GM19463 (cell line): ENCODE measurements around the gene ENDOV.

Experiments
- ATAC-seq: cut with Tn5 transposase; IDR thresholded peaks from one replicate; pipeline ENCODE4 v1.9.1; 2021; ENCODE audit warnings: mild to moderate bottlenecking, moderate library complexity; ENCODE audit not compliant: unreplicated experiment

The ENDOV gene

GRCh38 chr17:80414508-80414802 lies 512 bp upstream of the ENDOV start:
- no peak for ATAC-seq

DNA sequence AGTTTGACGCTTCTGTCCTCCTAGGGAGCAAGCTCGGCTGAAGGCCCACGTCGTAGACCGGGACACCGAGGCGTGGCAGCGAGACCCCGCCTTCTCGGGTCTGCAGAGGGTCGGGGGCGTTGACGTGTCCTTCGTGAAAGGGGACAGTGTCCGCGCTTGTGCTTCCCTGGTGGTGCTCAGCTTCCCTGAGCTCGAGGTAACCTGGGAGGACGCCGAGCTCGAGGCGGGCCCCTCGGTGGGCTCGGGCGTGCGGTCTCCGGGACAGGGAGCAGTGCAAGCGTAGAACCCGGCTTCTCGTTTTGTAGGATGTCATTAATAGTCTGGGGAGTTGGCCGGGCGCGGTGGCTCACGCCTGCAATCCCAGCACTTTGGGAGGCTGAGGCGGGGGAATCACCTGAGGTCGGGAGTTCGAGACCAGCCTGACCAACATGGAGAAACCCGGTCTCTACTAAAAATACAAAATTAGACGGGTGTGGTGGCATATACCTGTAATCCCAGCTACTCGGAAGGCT lies 715 bp downstream of the ENDOV start:
- no peak for ATAC-seq

DNA sequence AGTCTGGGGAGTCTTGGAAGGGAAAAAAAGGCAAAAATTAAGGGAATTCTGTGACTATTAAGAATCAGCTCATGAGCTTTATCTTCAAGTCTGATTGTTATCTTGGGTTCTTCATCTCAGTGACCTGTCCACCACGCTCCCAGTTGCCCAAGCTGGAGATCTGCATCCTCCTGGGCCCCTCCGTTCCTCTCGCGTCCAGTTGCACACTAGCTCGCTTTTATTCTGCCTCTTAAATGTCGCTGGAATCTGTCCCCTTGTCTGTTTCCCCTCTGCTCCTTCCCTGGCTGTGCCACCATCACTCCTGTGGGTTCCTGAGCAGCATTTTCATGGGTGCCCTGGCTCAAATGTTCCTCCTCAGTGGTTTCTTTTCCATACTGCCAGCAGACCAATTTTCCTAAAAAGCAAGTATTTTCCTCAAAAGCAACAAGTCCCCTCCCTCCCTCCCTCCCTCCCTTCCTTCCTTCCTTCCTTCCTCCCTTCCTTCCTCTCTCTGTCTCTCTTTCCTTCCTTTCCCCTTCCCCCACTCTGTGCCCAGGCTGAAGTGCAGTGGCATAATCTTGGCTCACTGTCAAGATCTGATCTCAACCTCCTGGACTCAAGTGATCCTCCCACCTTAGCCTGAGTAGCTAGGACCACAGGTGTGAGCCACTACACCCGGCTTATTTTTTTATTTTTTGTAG lies 1.4 kb downstream of the ENDOV start:
- ATAC-seq: no peak

- ATAC-seq: no peak
These were observed 1.9 kb downstream of the ENDOV start for GRCh38 chr17:80416940-80417293.

GRCh38 chr17:80418589-80418988 lies 3.6 kb downstream of the ENDOV start:
- ATAC-seq: no peak

DNA sequence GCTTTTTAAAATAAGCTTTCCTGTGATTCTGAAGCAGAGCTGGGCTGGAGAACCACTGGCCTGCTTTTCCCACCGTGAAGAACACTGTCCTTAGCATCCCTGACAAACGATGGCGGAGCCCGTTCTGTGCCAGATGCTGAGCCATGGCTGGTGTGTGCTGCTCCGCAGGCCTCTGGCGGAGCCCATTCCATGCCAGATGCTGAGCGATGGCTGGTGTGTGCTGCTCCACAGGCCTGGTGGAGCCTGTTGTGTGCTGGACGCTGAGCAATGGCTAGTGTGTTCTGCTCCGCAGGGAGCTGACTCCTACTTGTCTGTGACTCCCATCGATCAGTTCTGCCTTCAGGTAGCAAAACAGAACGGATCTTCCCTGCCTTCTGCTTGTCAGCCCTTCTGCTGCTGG lies 4.3 kb downstream of the ENDOV start:
- ATAC-seq: no peak

- no peak for ATAC-seq
These were observed 6.6 kb downstream of the ENDOV start for GRCh38 chr17:80421381-80422090.

GRCh38 chr17:80422276-80422675 lies 7.3 kb downstream of the ENDOV start:
- no peak for ATAC-seq

DNA sequence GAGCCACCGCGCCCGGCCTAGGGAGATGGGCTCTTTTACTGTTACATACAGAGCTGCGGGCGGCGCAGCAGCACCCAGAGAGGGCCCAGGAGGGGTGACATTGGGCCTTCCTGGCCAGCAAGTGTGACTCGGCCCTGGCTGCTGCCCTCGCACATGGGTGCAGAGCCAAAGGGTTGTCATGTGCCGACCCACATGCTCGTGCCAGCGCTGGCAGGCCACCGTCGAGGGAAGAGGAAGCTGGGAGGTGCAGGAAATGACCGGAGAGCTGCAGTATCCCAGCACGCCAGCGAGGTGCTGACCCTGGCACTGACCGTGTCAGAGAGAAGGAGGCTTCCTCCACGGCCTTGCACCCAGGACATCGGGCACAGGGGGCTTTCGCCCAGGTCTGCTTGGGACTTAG lies 8.0 kb downstream of the ENDOV start:
- no peak for ATAC-seq

- ATAC-seq: no peak
These were observed 8.7 kb downstream of the ENDOV start for GRCh38 chr17:80423536-80424225.

DNA sequence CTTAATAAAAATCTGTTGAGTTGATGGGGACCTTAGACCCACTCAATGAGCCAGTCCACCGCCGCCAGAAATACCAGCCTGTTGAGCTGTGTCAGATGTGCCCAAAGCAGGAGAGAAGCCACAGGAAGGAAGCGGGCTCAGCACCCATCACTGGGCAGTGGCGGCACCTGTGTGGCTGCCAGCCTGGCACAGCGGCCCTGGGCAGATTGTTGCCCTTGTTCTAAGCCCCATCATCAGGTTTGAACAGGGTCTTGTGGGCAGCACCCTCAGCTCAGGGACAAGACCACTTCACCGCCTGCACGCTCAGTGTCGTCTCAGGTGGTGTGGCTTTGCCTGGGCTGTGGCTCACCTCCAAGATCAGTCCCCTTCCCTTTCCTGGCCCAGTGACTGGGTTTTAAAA lies 9.3 kb downstream of the ENDOV start:
- ATAC-seq: no peak

- no peak for ATAC-seq
These were observed 10.2 kb downstream of the ENDOV start for GRCh38 chr17:80424878-80425765.

GRCh38 chr17:80425835-80426426 lies 11.0 kb downstream of the ENDOV start:
- no peak for ATAC-seq

DNA sequence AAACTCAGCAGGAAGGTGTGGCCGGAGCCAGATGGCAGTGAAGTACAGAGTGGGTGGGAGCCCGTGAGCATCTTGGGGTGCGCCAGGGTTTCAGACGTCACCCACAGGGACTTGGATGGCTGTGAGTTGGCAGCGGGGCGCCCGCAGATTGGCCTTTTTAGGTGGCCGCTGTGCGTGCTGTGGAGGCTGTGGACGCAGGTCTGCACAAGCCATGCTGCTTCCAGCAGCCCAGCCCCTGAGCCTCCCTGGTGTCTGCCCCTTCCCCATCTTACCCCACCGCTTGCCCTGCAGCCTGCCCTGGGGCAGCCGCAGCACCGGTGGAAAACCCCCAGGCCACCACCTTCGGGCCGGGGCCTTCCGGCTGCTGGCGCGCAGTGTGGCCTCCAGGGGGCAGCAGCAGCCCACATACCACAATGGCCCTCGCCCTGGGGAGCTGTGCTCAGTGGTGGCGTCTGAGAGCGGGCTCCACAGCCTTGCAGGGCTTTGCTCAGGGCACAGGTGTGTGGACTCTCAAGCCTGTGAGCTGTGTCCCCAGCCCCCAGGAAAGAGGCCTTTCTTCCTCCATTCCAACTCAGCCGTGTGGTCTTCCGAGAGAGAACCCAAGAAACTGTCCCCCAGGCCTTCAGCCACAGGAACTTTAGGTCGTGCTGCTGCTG lies 11.8 kb downstream of the ENDOV start:
- peak; percentile 57 for ATAC-seq

DNA sequence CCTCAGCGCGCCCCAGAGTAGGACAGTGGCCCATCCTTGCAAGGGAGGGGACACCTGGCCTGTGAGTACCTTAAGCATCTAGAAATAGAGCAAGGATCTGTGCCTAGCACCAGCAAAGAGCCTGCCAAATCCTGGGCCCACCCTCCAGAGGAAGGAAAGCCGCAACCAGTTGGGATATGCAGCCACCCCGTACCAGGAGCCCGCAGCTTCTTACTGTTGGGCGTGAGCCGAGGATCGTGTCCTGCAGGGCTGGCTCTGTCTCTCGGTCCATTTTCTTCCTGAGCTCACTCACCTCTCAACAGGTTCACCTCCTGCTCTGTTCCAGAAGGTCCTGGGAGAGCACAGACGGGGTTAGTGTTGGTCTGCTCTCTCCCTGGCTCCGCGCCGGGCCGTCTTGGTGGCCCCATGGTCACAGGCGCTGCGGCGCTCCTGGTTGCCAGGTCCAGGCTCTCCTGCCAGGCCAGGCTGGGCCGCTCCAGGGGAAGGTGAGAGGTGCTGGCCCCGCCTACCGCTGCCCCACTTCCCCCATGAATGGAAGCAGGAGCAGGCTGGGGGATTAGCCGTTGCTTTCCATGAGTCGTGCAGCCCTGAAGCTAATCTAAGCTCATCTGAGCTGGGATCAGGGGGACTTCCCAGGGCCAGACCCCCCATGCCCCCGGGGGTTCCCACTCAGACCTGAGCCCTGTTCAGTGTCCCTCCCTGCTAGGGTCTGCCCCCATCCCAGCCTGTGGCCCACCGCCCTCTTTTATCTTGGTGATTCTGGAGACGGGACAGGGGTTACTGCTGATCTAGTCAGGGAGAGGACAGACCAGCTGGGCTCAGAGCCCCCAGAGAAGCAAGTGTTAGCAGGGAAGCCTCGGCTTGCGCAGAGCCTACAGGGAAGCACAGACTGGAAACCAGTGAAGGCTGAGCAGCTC lies 12.7 kb downstream of the ENDOV start:
- no peak for ATAC-seq

- no peak for ATAC-seq
These were observed 13.4 kb downstream of the ENDOV start for GRCh38 chr17:80428363-80428762.

GRCh38 chr17:80428796-80429195 lies 13.8 kb downstream of the ENDOV start:
- no peak for ATAC-seq

DNA sequence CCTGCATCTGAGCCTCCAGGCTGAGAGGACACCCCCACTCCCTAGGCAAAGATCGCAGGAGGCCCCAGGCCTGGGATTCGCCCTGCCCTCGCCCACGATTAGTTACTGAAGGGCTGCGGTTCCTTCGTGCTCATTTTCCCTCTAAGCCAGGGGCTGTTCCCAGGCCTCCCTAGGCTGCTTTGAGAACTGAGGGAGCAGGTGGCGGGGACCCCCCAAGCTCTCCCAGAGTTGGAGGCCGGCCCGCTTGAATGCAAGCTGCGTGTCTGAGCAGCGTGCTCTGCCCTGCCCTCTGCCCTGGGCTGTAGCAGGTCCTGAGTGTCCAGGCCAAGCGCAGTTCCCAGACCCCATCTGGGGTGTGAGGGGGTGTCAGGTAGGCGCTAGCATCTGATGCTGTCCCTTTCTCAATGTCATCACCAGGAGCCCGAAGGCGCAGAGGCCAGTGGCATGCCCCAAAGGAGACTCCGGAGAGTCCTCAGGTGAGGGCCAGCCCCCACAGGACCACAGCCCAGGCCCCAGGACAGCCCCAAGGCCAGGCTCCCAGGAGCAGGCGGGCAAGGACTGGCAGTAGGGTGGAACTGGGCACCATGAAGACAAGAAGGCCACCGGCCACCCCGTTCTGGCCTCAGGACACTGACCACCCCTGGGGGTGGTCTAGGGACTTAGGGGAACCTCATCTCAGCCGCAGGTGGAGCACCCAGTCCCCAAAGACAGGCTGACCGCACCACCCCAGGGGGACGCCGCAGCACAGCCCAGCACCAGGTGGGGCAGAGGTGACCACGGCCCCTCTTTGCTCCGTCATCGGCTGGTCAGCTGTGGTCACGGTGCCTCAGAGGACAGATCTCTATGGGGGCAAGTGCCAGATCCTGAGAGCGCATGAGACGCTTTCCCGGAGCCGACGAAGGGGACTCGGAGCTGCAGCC lies 14.6 kb downstream of the ENDOV start:
- no peak for ATAC-seq
